Hematopoietic multipotent progenitor cell treated with erythropoietin and hydrocortisone succinate and interleukin-3 and kit ligand, for 4 days (in vitro differentiated cells): ENCODE results near the gene TTC9.

Experiments
- DNase-seq: peaks from one replicate; pipeline ENCODE4 v3.0.0-alpha.2; 2015

Gene TTC9

GRCh38 chr14:70641548-70642302 lies at the start of gene TTC9:
Gene TTC9 (plus strand): TSS chr14:70641916. CDS start chr14:70642130, 214 bp downstream.
- peak; percentile 32 for DNase-seq

GRCh38 chr14:70594461-70594860 lies 47.3 kb upstream of the TTC9 start:
- DNase-seq = no peak

GRCh38 chr14:70595443-70596185 lies 46.1 kb upstream of the TTC9 start:
- no peak for DNase-seq

GRCh38 chr14:70597731-70598130 lies 44.0 kb upstream of the TTC9 start:
- DNase-seq = peak; percentile 36

- DNase-seq = no peak
Measured at GRCh38 chr14:70599345-70599744, 42.4 kb upstream of the TTC9 start.

GRCh38 chr14:70600382-70601157 lies 41.1 kb upstream of the TTC9 start, which contains the start of gene MED6:
Gene MED6 (minus strand): TSS chr14:70600655. CDS start chr14:70600637, 18 bp downstream.
- DNase-seq = peak; percentile 98

GRCh38 chr14:70601162-70601561 lies 40.6 kb upstream of the TTC9 start:
- DNase-seq = no peak

- no peak for DNase-seq
Measured at GRCh38 chr14:70602254-70602653, 39.5 kb upstream of the TTC9 start.

- DNase-seq = no peak
Measured at GRCh38 chr14:70611216-70611615, 30.5 kb upstream of the TTC9 start.

- no peak for DNase-seq
Measured at GRCh38 chr14:70616646-70617045, 25.1 kb upstream of the TTC9 start.

GRCh38 chr14:70618314-70618713 lies 23.4 kb upstream of the TTC9 start:
- DNase-seq = no peak

- DNase-seq = no peak
Measured at GRCh38 chr14:70619708-70620107, 22.0 kb upstream of the TTC9 start.

GRCh38 chr14:70622111-70622712 lies 19.5 kb upstream of the TTC9 start:
- DNase-seq = peak; percentile 73

GRCh38 chr14:70624972-70625371 lies 16.7 kb upstream of the TTC9 start:
- DNase-seq = no peak

GRCh38 chr14:70631948-70632347 lies 9.8 kb upstream of the TTC9 start:
- no peak for DNase-seq

GRCh38 chr14:70635971-70636595 lies 5.6 kb upstream of the TTC9 start:
- no peak for DNase-seq

- DNase-seq = peak; percentile 30
Measured at GRCh38 chr14:70638416-70638815, 3.3 kb upstream of the TTC9 start.

GRCh38 chr14:70640938-70641547 lies 673 bp upstream of the TTC9 start:
- DNase-seq = peak; percentile 34

GRCh38 chr14:70642303-70643235 lies 853 bp downstream of the TTC9 start:
- peak; percentile 56 for DNase-seq

- DNase-seq = no peak
Measured at GRCh38 chr14:70643967-70644366, 2.3 kb downstream of the TTC9 start.

GRCh38 chr14:70645892-70646291 lies 4.2 kb downstream of the TTC9 start:
- no peak for DNase-seq
